AG04449 (cell line): ENCODE results near the gene NOLC1.
"Not testable (repeated sequence)": the region's sequence is repeated elsewhere in the genome, so short reads cannot be mapped to it uniquely, and the experiment has no call there.

ENCODE experiments used
- CTCF ChIA-PET: fragments of 350-600 bp; formaldehyde crosslinking; extraction: SDS; loops from one replicate; lab custom pipeline; 2021; ENCODE audit warnings: antibody characterized with exemption; lab: Yijun Ruan, JAX
- POLR2A ChIA-PET: fragments of 400-600, 350-600 bp; formaldehyde crosslinking; extraction: SDS; loops from one replicate; lab custom pipeline; 2020; ENCODE audit warnings: antibody characterized with exemption, inconsistent platforms; lab: Yijun Ruan, JAX
- DNase-seq: peaks from one replicate; pipeline ENCODE4 v3.0.0-alpha.2; 2010; ENCODE audit warnings: low read depth, low spot score
- H3K4me3 ChIP-seq: 2 replicates; pipeline ENCODE4 v1.5.1; 2011; ENCODE audit warnings: low read depth, mild to moderate bottlenecking, control low read depth, low read length
- TF ChIP-seq, protein P1 (sequence below): IDR thresholded peaks from one replicate; pipeline ENCODE4 v1.5.1; 2011; ENCODE audit warnings: mild to moderate bottlenecking, moderate library complexity, low read length, control low read depth, inconsistent platforms; ENCODE audit not compliant: insufficient read depth; ENCODE audit errors: missing control alignments

The NOLC1 gene

DNA sequence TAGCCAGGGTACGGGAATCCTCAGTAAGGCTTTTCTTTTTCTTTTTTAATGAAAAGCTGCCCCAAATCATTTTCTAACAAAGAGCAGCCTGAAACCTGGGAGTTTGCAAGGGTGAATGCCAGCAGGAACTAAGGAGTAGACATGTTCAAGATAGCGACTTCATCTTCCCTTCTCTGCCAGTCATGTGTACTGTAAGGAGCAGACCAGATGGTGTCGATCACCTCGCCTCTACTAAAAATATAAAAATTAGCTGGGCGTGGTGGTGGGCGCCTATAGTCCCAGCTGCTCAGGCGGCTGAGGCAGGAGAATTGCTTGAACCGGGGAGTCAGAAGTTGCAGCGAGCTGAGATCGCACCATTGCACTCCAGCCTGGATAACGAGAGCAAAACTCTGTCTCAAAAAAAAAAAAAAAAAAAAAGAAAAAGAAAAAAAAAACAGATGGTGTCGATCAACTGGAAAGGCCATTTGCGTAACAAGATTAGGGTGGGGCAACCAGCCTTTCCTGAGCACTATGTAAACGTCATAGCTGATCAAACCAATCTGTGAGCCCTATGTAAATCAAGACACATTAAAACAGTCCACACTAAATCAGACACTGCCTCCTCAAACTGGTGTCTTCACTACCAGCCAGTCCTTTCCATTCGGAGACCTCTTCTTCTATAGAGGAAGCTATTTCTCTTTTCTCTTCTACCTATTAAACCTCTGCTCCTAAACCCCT lies 33.8 kb downstream of the NOLC1 start:
- DNase-seq, result no peak
- CTCF ChIA-PET, result interaction anchor here (2.6 kb wide), 1 partner anchor 16 kb away, joined by 17 read pairs; no protein-coding TSS in a partner anchor
- H3K4me3 ChIP-seq, result no peak overlapping the region
- TF ChIP-seq, protein P1, sequence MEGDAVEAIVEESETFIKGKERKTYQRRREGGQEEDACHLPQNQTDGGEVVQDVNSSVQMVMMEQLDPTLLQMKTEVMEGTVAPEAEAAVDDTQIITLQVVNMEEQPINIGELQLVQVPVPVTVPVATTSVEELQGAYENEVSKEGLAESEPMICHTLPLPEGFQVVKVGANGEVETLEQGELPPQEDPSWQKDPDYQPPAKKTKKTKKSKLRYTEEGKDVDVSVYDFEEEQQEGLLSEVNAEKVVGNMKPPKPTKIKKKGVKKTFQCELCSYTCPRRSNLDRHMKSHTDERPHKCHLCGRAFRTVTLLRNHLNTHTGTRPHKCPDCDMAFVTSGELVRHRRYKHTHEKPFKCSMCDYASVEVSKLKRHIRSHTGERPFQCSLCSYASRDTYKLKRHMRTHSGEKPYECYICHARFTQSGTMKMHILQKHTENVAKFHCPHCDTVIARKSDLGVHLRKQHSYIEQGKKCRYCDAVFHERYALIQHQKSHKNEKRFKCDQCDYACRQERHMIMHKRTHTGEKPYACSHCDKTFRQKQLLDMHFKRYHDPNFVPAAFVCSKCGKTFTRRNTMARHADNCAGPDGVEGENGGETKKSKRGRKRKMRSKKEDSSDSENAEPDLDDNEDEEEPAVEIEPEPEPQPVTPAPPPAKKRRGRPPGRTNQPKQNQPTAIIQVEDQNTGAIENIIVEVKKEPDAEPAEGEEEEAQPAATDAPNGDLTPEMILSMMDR, result no peak
- POLR2A ChIA-PET, result no interaction called here

GRCh38 chr10:102188298-102188940 lies 36.2 kb downstream of the NOLC1 start:
- CTCF ChIA-PET, result interaction anchor here (1.1 to 2.9 kb wide), 6 partner anchors 18 to 212 kb away, joined by 3 to 17 read pairs (median 4); partner anchors contain the start of gene ELOVL3
- TF ChIP-seq, protein P1, result no peak

GRCh38 chr10:102188941-102189898 lies 37.0 kb downstream of the NOLC1 start:
- POLR2A ChIA-PET, DNase-seq, H3K4me3 ChIP-seq: not testable (repeated sequence)
- CTCF ChIA-PET, result interaction anchor here (1.0 to 2.9 kb wide), 5 partner anchors 20 to 163 kb away, joined by 3 to 10 read pairs (median 4); partner anchors contain the start of gene ELOVL3

More at GRCh38 chr10:102188298-102188940, 36.2 kb downstream of the NOLC1 start:
- POLR2A ChIA-PET, result no interaction called here
- DNase-seq, result no peak
- no peak overlapping the region for H3K4me3 ChIP-seq

- DNase-seq, result no peak
- no peak overlapping the region for H3K4me3 ChIP-seq
- ChIA-PET CTCF (interaction anchor here (0.9 to 2.7 kb wide), 5 partner anchors 23 to 161 kb away, joined by 3 to 8 read pairs (median 3); no protein-coding TSS in a partner anchor), POLR2A (no interaction called here)
- TF ChIP-seq, protein P1, result no peak
These were observed 39.8 kb downstream of the NOLC1 start for GRCh38 chr10:102191956-102192355.

DNA sequence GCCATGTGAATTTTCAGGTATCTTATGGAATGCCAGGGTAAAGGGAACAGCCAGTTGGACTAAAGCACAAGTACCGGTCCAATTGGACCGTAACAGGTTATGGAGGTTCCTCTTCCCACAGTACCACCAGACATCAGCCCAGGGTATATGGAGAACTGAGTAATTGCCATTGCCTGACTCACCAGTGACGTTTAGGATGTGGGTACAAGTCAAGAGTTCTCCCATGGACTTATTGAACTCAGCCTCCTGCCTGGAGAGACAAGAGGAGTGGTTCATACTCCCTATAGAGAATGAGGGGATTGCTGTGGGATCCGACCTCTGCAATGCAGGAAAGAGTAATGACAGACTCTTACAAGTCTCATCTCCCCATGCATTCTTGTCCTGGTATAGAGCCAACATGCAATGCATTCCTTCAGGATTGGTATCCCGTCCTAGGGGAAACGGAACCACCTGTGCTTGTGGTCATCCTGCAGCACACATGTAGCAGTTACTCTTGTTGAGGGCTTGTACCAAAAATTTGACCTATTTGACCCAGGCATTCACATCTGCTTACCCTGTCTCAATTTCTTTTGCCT lies 43.2 kb downstream of the NOLC1 start:
- ChIA-PET POLR2A (no interaction called here), CTCF (interaction anchor here (1.1 kb wide), 1 partner anchor 26 kb away, joined by 3 read pairs; no protein-coding TSS in a partner anchor)
- DNase-seq, result no peak
- no peak overlapping the region for H3K4me3 ChIP-seq
- TF ChIP-seq, protein P1, result no peak

- H3K4me3 ChIP-seq, result no peak overlapping the region
- no peak for DNase-seq
- CTCF ChIA-PET, result no interaction called here
- POLR2A ChIA-PET, result no interaction called here
- TF ChIP-seq, protein P1, result no peak
These were observed 44.7 kb downstream of the NOLC1 start for GRCh38 chr10:102196893-102197292.
